Spleen (tissue), 11 donors: Measurements from ENCODE around the gene DPYSL3. TPM values are rescaled to one million over a fixed set of nuclear protein-coding genes. Genes with fewer than 3 reads are reported as not detected.

Source experiments
- DNase-seq: peaks from one replicate; pipeline ENCODE4 v3.0.0-alpha.2; 2020
- H3K27ac ChIP-seq, 8 donors: fragments of 200-600 bp; sonication (generic) in 7 of 8; 1 replicate in 4 of 8; 2 replicates in 4 of 8; pipeline versions ENCODE4 v1.5.0 to v1.8.0; 2016 to 2021; ENCODE audit warnings: inconsistent platforms in 4 of 8, mild to moderate bottlenecking in 4 of 8, moderate library complexity in 1 of 8
- H3K27me3 ChIP-seq, 7 donors: fragments of 200-600 bp; sonication (generic) in 6 of 7; replicated peaks in 1 of 7; 1 replicate in 4 of 7; 2 replicates in 3 of 7; pipeline versions ENCODE4 v1.5.0 to v1.8.0; 2016 to 2021; ENCODE audit warnings: inconsistent platforms in 3 of 7, mild to moderate bottlenecking in 1 of 7
- H3K36me3 ChIP-seq, 6 donors: fragments of 200-600 bp; sonication (generic) in 5 of 6; 1 replicate in 4 of 6; 2 replicates in 2 of 6; pipeline versions ENCODE4 v1.5.0 to v1.8.0; 2016 to 2021; ENCODE audit warnings: inconsistent platforms in 2 of 6
- H3K4me1 ChIP-seq, 6 donors: fragments of 200-600 bp; sonication (generic) in 5 of 6; 1 replicate in 3 of 6; 2 replicates in 3 of 6; pipeline versions ENCODE4 v1.5.0 to v1.8.0; 2016 to 2021; ENCODE audit warnings: inconsistent platforms in 3 of 6
- H3K4me3 ChIP-seq, 8 donors: fragments of 200-600 bp; sonication (generic) in 7 of 8; 1 replicate in 4 of 8; 2 replicates in 4 of 8; pipeline versions ENCODE4 v1.5.0 to v1.8.0; 2016 to 2021; ENCODE audit warnings: inconsistent platforms in 4 of 8, mild to moderate bottlenecking in 4 of 8, moderate library complexity in 2 of 8
- H3K9me3 ChIP-seq, 8 donors: fragments of 200-600 bp; sonication (generic) in 7 of 8; 1 replicate in 4 of 8; 2 replicates in 4 of 8; pipeline versions ENCODE4 v1.5.0 to v1.8.0; 2016 to 2021; ENCODE audit warnings: inconsistent platforms in 4 of 8
- CTCF ChIP-seq, 11 experiments: fragments of 200-600 bp in 7 of 11; fragments of 450-650 bp in 4 of 11; sonication (generic) in 4 of 11; IDR thresholded peaks in 8 of 11; conservative IDR thresholded peaks in 3 of 11; 1 replicate in 7 of 11; 2 replicates in 4 of 11; pipeline versions ENCODE4 v1.4.0 to v1.8.0; 2016 to 2021; ENCODE audit warnings: antibody characterized with exemption in 11 of 11, inconsistent platforms in 4 of 11, mild to moderate bottlenecking in 1 of 11
- POLR2A ChIP-seq, 3 donors: fragments of 450-650 bp; IDR thresholded peaks; one replicate each; pipeline ENCODE4 v1.5.1; 2017; ENCODE audit warnings: antibody characterized with exemption in 3 of 3, mild to moderate bottlenecking in 1 of 3
- POLR2AphosphoS5 ChIP-seq, 3 donors: sonication (generic); formaldehyde crosslinking; IDR thresholded peaks; one replicate each; pipeline ENCODE4 v1.5.1; 2017; ENCODE audit warnings: antibody characterized with exemption in 3 of 3
- WGBS, 5 donors: extraction: QIAGEN DNeasy Blood & Tissue Kit in 3 of 5; methylation state at CpG; one replicate each; pipeline versions ENCODE4 v1.1.5 to v1.1.7; 2013 to 2018; 5-methylcytosine and 5-hydroxymethylcytosine counted together
- intact Hi-C: fragments of 100-400 bp; cut with DNase I; formaldehyde crosslinking; loops from one replicate; pipeline ENCODE4 v1.15.0; 2023; ENCODE audit warnings: low total_unique reads
- polyA plus RNA-seq, 3 donors: library from polyadenylated mRNA; stranded (reverse); fragments of 200-250 nt; gene quantifications; one replicate each; pipeline ENCODE4 v1.2.1, GENCODE V29; 2013
- total RNA-seq, 7 donors: library from RNA; depleted of rRNA in 3 of 7; stranded (reverse); fragments of >200 nt in 3 of 7; fragmentation: NEBNext Ultra II Directional in 4 of 7; extraction: Animal tissue kit (Norgen Biotek cat#: 25700) in 4 of 7; gene quantifications; one replicate each; pipeline versions ENCODE4 v1.1.0 to v1.2.1, GENCODE V29; 2016 to 2021
- donor health status: healthy with polysubstance abuse.
- donor health status: DM: no; HTN: no; CAD: no; lungs with moderate emphysema.
- donor health status: DM: no; HTN: no; CAD: no.
- donor health status: Bipolar disorder and iron deficiency.
- donor health status: healthy.
- donor health status: DM: no; HTN: no; CAD: no.
- donor health status: DM: yes; HTN: yes; CAD: no.

Gene DPYSL3
- total and polyA plus RNA-seq, 10 donors, result 10.0 to 58.2 (median 40.4) TPM

- intact Hi-C loops, result no loop called here
- TF ChIP-seq POLR2AphosphoS5 (IDR thresholded peaks at IDR 0.05) (no peak), POLR2A (IDR thresholded peaks at IDR 0.05) (no peak), CTCF (IDR thresholded peaks at IDR 0.05 in 8 of 11, conservative IDR thresholded peaks at IDR 0.05 in 3 of 11) (no peak)
- Histone ChIP-seq H3K36me3 (peaks cover 0 to 14% (median 0%) of the 10 kb centered on the region in 6 donors), H3K4me1 (peaks cover 0 to 6% (median 0%) of the 10 kb centered on the region in 6 donors), H3K27me3 (no peaks in the 10 kb centered on the region), H3K9me3 (no peaks in the 10 kb centered on the region), H3K4me3 (no peak overlapping the region), H3K27ac (peak overlapping the region in 1 of 8 donors; percentile 11)
- no peak for DNase-seq
- 80 to 85% (median 83%) methylated on average over 8 of the region's 8 CpGs for WGBS, 5 donors
Observed at GRCh38 chr5:147407094-147407681, 102.7 kb downstream of the DPYSL3 start.

GRCh38 chr5:147406636-147407035 lies 103.2 kb downstream of the DPYSL3 start:
- intact Hi-C loops, result no loop called here
- DNase-seq, result no peak
- H3K4me1 ChIP-seq, result peaks cover 0 to 6% (median 0%) of the 10 kb centered on the region in 6 donors
- H3K27ac ChIP-seq, result peak overlapping the region in 1 of 8 donors; percentile 11
- 83 to 100% (median 89%) methylated on average over 1 of the region's 1 CpG for whole genome bisulfite sequencing, 5 donors
- TF ChIP-seq CTCF (IDR thresholded peaks at IDR 0.05 in 8 of 11, conservative IDR thresholded peaks at IDR 0.05 in 3 of 11) (no peak), POLR2AphosphoS5 (IDR thresholded peaks at IDR 0.05) (no peak), POLR2A (IDR thresholded peaks at IDR 0.05) (no peak)
- no peak overlapping the region for H3K4me3 ChIP-seq
- H3K27me3 ChIP-seq, result no peaks in the 10 kb centered on the region
- no peaks in the 10 kb centered on the region for H3K9me3 ChIP-seq
- peaks cover 0 to 15% (median 0%) of the 10 kb centered on the region in 6 donors for H3K36me3 ChIP-seq

GRCh38 chr5:147404706-147405105 lies 105.2 kb downstream of the DPYSL3 start:
- H3K4me3 ChIP-seq, result no peak overlapping the region
- no peaks in the 10 kb centered on the region for H3K27me3 ChIP-seq
- H3K9me3 ChIP-seq, result no peaks in the 10 kb centered on the region
- no peak for DNase-seq
- H3K36me3 ChIP-seq, result peaks cover 0 to 30% (median 4%) of the 10 kb centered on the region in 6 donors
- WGBS, 5 donors, result 88 to 100% (median 100%) methylated on average over 1 of the region's 1 CpG
- TF ChIP-seq POLR2A (IDR thresholded peaks at IDR 0.05) (no peak), CTCF (IDR thresholded peaks at IDR 0.05 in 8 of 11, conservative IDR thresholded peaks at IDR 0.05 in 3 of 11) (no peak)
- peak overlapping the region in 7 of 8 donors; percentile 34 to 71 (median 63) for H3K27ac ChIP-seq
- intact Hi-C loops, result no loop called here
- peaks cover 0 to 6% (median 0%) of the 10 kb centered on the region in 6 donors for H3K4me1 ChIP-seq

- Histone ChIP-seq H3K9me3 (no peaks in the 10 kb centered on the region), H3K4me3 (no peak overlapping the region), H3K27me3 (no peaks in the 10 kb centered on the region), H3K27ac (peak overlapping the region in 7 of 8 donors; percentile 34 to 71 (median 63)), H3K4me1 (peaks cover 0 to 6% (median 0%) of the 10 kb centered on the region in 6 donors), H3K36me3 (peaks cover 0 to 33% (median 4%) of the 10 kb centered on the region in 6 donors)
- no peak for DNase-seq
- WGBS, 5 donors, result 56 to 71% (median 65%) methylated on average over 15 of the region's 15 CpGs
- TF ChIP-seq CTCF (IDR thresholded peaks at IDR 0.05 in 8 of 11, conservative IDR thresholded peaks at IDR 0.05 in 3 of 11), result no peak
- TF ChIP-seq POLR2A (IDR thresholded peaks at IDR 0.05), result no peak
- TF ChIP-seq POLR2AphosphoS5 (IDR thresholded peaks at IDR 0.05), result peak in 1 of 3 donors; percentile 28
- intact Hi-C loops, result no loop called here
Observed at GRCh38 chr5:147403651-147404640, 105.9 kb downstream of the DPYSL3 start.
